AG10803 (cell line): ENCODE results near the gene NPIPB6.

ENCODE experiments used
- DNase-seq: peaks from one replicate; pipeline ENCODE4 v3.0.0; 2010; ENCODE audit warnings: low read depth
- H3K4me3 ChIP-seq: 2 replicates; pipeline ENCODE4 v1.5.1; 2011; ENCODE audit warnings: mild to moderate bottlenecking, low read length, control low read depth
- TF ChIP-seq, protein P1 (sequence below): conservative IDR thresholded peaks from 2 replicates; pipeline ENCODE4 v1.5.1; 2011; ENCODE audit warnings: mild to moderate bottlenecking, low read length, control low read depth, inconsistent platforms

NPIPB6 gene

GRCh38 chr16:28311913-28312312 lies 51.4 kb downstream of the NPIPB6 start:
- no peak for DNase-seq
- H3K4me3 ChIP-seq: no peak overlapping the region
- TF ChIP-seq, protein P1, sequence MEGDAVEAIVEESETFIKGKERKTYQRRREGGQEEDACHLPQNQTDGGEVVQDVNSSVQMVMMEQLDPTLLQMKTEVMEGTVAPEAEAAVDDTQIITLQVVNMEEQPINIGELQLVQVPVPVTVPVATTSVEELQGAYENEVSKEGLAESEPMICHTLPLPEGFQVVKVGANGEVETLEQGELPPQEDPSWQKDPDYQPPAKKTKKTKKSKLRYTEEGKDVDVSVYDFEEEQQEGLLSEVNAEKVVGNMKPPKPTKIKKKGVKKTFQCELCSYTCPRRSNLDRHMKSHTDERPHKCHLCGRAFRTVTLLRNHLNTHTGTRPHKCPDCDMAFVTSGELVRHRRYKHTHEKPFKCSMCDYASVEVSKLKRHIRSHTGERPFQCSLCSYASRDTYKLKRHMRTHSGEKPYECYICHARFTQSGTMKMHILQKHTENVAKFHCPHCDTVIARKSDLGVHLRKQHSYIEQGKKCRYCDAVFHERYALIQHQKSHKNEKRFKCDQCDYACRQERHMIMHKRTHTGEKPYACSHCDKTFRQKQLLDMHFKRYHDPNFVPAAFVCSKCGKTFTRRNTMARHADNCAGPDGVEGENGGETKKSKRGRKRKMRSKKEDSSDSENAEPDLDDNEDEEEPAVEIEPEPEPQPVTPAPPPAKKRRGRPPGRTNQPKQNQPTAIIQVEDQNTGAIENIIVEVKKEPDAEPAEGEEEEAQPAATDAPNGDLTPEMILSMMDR: no peak

DNA sequence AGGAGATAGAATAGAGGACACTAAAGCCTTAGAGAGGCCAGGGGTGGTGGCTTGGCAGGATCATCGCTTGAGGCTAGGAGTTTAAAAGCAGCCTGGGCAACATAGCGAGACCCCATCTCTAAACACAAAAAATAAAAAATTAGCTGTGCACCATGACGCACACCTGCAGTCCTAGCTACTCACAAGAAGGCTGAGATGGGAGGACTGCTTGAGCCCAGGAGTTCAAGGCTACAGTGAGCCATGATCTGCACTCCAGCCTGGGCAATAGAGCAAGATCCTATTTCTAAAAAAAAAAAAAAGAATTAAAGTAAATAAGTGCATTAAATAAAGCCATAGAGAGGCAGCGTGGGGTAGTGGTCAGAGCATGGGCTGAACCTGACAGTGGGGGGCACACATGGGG lies 51.9 kb downstream of the NPIPB6 start:
- no peak for DNase-seq
- H3K4me3 ChIP-seq: no peak overlapping the region
- TF ChIP-seq, protein P1: no peak

GRCh38 chr16:28310796-28311195 lies 52.5 kb downstream of the NPIPB6 start:
- TF ChIP-seq, protein P1: no peak
- DNase-seq: no peak
- H3K4me3 ChIP-seq: no peak overlapping the region

DNA sequence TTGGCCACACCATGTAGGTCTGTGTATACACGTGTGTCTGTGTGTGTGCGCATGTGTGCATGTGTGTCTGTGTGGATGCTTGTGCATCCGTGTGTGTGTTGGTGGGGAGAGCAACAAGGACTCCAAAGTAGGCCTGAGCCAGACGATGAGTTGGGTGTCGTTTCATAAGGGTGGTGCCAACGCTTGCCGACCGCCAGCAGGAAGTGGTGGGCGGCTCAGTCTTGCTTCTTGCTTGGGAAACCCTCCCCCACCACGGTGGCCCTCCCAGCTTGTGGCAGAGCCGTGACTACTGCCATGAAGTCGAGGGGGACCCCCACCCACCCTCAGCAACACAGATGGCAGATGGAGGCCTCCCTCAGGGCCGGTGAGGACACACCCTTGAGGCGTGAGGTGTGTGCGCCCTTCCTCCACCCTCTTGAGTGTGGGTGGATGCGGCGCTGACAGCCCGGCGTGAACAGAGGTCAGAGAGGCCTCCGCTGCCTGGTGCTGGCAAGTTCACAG lies 53.4 kb downstream of the NPIPB6 start:
- TF ChIP-seq, protein P1: no peak
- no peak for DNase-seq
- H3K4me3 ChIP-seq: no peak overlapping the region

DNA sequence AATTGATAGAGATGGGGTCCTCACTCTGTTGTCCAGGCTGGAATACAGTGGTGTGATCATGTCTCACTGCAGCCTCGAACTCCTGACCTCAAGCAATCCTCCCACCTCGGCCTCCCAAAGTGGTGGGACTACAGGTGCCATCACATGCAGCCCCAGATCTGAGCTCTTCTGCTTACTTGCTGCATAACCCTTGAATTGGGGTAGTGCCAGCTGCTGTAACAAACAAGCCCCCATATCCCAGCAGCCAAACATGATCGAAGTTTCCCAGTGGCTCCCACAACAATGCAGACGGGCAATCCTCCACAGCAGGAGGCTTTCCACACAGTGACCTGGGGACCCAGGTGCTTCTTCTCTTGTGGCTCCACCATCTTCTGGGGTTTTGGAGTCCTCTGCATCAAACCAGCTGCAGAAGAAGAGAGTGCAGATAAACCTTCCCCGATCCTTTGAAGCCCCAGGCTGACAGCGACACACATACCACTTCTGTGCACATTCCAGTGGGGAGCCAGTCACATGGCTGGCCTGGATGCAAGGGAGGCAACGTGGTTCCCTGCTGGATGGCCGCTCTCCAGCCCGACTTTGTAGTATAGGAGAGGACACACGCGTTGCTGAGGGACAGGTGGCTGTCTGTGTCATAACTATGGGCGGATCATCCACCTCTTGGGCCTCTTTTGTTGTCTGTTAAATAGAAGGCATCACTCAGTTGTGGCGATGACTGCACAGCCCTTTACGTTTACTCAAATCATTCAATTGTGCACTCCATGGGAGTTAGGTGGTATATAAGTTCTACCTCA lies 54.3 kb downstream of the NPIPB6 start:
- H3K4me3 ChIP-seq: no peak overlapping the region
- no peak for DNase-seq
- TF ChIP-seq, protein P1: no peak

GRCh38 chr16:28307936-28308335 lies 55.4 kb downstream of the NPIPB6 start:
- TF ChIP-seq, protein P1: no peak
- no peak for DNase-seq
- no peak overlapping the region for H3K4me3 ChIP-seq

- H3K4me3 ChIP-seq: no peak overlapping the region
- TF ChIP-seq, protein P1: no peak
- DNase-seq: peak; percentile 18
Measured at GRCh38 chr16:28304214-28304613, 59.1 kb downstream of the NPIPB6 start.
